Suppressor macrophage (primary cell): ENCODE data around the gene BICC1.
"Not testable (repeated sequence)": the region's sequence is repeated elsewhere in the genome, so short reads cannot be mapped to it uniquely, and the experiment has no call there.

Experiments
- DNase-seq, 4 experiments: peaks; one replicate each; pipeline ENCODE4 v3.0.0-alpha.2; 2020 to 2022

BICC1 gene

GRCh38 chr10:58570307-58570723, 57.6 kb downstream of the BICC1 start:
- peak in 3 of 4 experiments; percentile 9 to 33 (median 20) for DNase-seq

- no peak for DNase-seq
Observed at GRCh38 chr10:58570979-58571378, 58.3 kb downstream of the BICC1 start.

- no peak for DNase-seq
Observed at GRCh38 chr10:58573144-58573543, 60.5 kb downstream of the BICC1 start.

GRCh38 chr10:58574058-58574457, 61.4 kb downstream of the BICC1 start:
- DNase-seq, result no peak

GRCh38 chr10:58575491-58575890, 62.8 kb downstream of the BICC1 start:
- DNase-seq, result no peak

- peak in 1 of 4 experiments; percentile 2 for DNase-seq
Observed at GRCh38 chr10:58576751-58577436, 64.2 kb downstream of the BICC1 start.

GRCh38 chr10:58577437-58577777, 64.7 kb downstream of the BICC1 start:
- DNase-seq, result peak; percentile 31 to 83 (median 56)

GRCh38 chr10:58578366-58578765, 65.7 kb downstream of the BICC1 start:
- DNase-seq, result no peak

- DNase-seq, result no peak
Observed at GRCh38 chr10:58579011-58579655, 66.5 kb downstream of the BICC1 start.

- no peak for DNase-seq
Observed at GRCh38 chr10:58582045-58582444, 69.4 kb downstream of the BICC1 start.

- peak; percentile 9 to 65 (median 38) for DNase-seq
Observed at GRCh38 chr10:58585435-58585834, 72.8 kb downstream of the BICC1 start.

GRCh38 chr10:58586282-58587245, 73.9 kb downstream of the BICC1 start:
- no peak for DNase-seq

- no peak for DNase-seq
Observed at GRCh38 chr10:58587676-58588075, 75.0 kb downstream of the BICC1 start.

- DNase-seq, result peak in 2 of 4 experiments; percentile 10 to 22
Observed at GRCh38 chr10:58588673-58589265, 76.1 kb downstream of the BICC1 start.

GRCh38 chr10:58590152-58590840, 77.6 kb downstream of the BICC1 start:
- DNase-seq, result peak; percentile 16 to 58 (median 33)

- no peak for DNase-seq
Observed at GRCh38 chr10:58590924-58591323, 78.3 kb downstream of the BICC1 start.

- peak; percentile 44 to 61 (median 54) for DNase-seq
Observed at GRCh38 chr10:58593008-58593407, 80.3 kb downstream of the BICC1 start.

- DNase-seq, result not testable (repeated sequence)
Observed at GRCh38 chr10:58597211-58597610, 84.5 kb downstream of the BICC1 start.

GRCh38 chr10:58599927-58600553, 87.4 kb downstream of the BICC1 start:
- no peak for DNase-seq

GRCh38 chr10:58608351-58608750, 95.7 kb downstream of the BICC1 start:
- DNase-seq, result no peak

- peak in 1 of 4 experiments; percentile 25 for DNase-seq
Observed at GRCh38 chr10:58608826-58609531, 96.3 kb downstream of the BICC1 start.
